ENCODE data around the gene STMN3. TPM values are rescaled to one million over a fixed set of nuclear protein-coding genes. Genes with fewer than 3 reads are reported as not detected.

The STMN3 gene
- polyA plus RNA-seq, 1 of the 3 experiments (the other 2 are of a cell fraction): 111 TPM

DNA sequence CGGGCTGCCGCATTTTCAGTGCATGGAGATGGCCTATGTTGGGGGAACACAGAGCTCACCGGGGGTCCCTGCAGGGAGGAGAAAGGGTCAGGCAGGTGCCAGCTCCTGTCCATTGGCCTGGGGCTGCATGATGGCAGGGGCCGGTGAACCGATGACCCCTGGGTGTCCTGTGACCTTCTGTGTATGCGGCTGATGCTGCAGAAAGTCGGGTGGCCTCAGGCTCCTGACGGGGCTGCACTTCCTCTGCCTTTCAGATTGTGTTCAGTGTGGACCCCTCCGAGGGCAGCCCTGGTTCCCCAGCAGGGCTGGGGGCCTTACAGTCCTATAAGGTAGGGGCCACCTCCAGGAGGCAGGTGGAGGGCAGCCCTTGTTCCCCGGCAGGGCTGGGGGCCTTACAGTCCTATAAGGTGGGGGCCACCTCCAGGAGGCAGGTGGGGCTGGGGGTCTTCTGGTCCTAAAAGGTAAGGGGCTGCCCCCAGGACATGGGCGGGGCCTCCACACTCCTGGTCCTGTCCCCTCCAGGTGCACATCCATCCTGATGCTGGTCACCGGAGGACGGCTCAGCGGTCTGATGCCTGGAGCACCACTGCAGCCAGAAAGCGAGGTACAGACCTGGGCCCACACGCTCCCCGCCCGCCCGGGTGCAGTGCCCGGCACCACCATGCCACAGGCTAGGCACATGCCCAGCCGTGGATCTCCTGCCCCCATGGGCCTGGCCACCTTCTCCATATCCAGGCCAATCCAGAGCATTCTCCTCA, 32.2 kb upstream of the STMN3 start (continued):
- TF ChIP-seq RFX5 (IDR thresholded peaks at IDR 0.05; ENCODE audit: low read length): no peak
- no peak for TF ChIP-seq NRF1 (IDR thresholded peaks at IDR 0.05; ENCODE audit: low read depth, low read length)
- TF ChIP-seq, protein P1, sequence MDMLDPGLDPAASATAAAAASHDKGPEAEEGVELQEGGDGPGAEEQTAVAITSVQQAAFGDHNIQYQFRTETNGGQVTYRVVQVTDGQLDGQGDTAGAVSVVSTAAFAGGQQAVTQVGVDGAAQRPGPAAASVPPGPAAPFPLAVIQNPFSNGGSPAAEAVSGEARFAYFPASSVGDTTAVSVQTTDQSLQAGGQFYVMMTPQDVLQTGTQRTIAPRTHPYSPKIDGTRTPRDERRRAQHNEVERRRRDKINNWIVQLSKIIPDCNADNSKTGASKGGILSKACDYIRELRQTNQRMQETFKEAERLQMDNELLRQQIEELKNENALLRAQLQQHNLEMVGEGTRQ (IDR thresholded peaks at IDR 0.05; ENCODE audit: borderline replicate concordance, low read depth, low read length): no peak

- H3K9me2 ChIP-seq: no peaks in the 10 kb centered on the region
- H3K79me2 ChIP-seq (ENCODE audit: insufficient read depth): no peaks in the 10 kb centered on the region
- peaks cover 0 to 16% of the 10 kb centered on the region in 2 experiments; a peak in 3 of 4 replicates for H3K4me1 ChIP-seq (ENCODE audit: control insufficient read depth in 1 of 2, insufficient read depth in 2 of 2, low read depth in 1 of 2, low read length in 1 of 2)
- H2AFZ ChIP-seq (ENCODE audit: low read depth): no peak overlapping the region
- H3K27ac ChIP-seq (ENCODE audit: low read depth in 2 of 2, low read length in 1 of 2): peak overlapping the region; percentile 56 to 73
- H3F3A ChIP-seq (replicated peaks; ENCODE audit: insufficient read depth): peaks cover 12% of the 10 kb centered on the region
- 64% methylated on average over 4 of the region's 22 CpGs for WGBS (ENCODE audit: low lambda C conversion rate)
- H3K4me3 ChIP-seq (ENCODE audit: low read depth in 2 of 2, low read length in 1 of 2): no peak overlapping the region
- no peaks in the 10 kb centered on the region for H3K27me3 ChIP-seq (ENCODE audit: insufficient read depth)
- H4K20me1 ChIP-seq (ENCODE audit: insufficient read depth): no peaks in the 10 kb centered on the region
- peaks cover 5 to 6% of the 10 kb centered on the region in 2 experiments for H3K36me3 ChIP-seq (replicated peaks in 1 of 2; ENCODE audit: control insufficient read depth in 1 of 2, insufficient read depth in 2 of 2, low read length in 1 of 2)
- no peaks in the 10 kb centered on the region for H3K9me3 ChIP-seq
- no peak for DNase-seq
- ChIA-PET CTCF (interaction anchor here (0.7 kb wide), 1 partner anchor 145 kb away, joined by 3 read pairs; the partner anchor contains the start of gene PTK6), POLR2A (no interaction called here)
- no peak overlapping the region for H3K9ac ChIP-seq
- H3K4me2 ChIP-seq: peak overlapping the region; percentile 54; the same call in 1 of the 2 replicates
- TF ChIP-seq ELF1 (IDR thresholded peaks at IDR 0.05) (peak; percentile 39; the same call in 1 of the 2 replicates), RCOR1 (IDR thresholded peaks at IDR 0.05; ENCODE audit: low read length) (no peak), CTCF (IDR thresholded peaks at IDR 0.05) (no peak), TCF12 (IDR thresholded peaks at IDR 0.05) (peak; percentile 71), POLR2AphosphoS5 (IDR thresholded peaks at IDR 0.05; ENCODE audit: low read depth, low read length) (peak; percentile 38; the same call in 1 of the 2 replicates), TAF1 (IDR thresholded peaks at IDR 0.05; ENCODE audit: borderline replicate concordance, low read depth, low read length) (no peak), GATA2 (CRISPR knock-in tag; IDR thresholded peaks at IDR 0.05) (no peak), FOXM1 (IDR thresholded peaks at IDR 0.05; ENCODE audit: low read depth) (no peak), YY1 (IDR thresholded peaks at IDR 0.05; ENCODE audit: low read depth) (no peak), EZH2phosphoT487 (IDR thresholded peaks at IDR 0.05; ENCODE audit: borderline replicate concordance, low read depth) (no peak), EP300 (IDR thresholded peaks at IDR 0.05; ENCODE audit: borderline replicate concordance in 1 of 2, low read depth in 1 of 2, low read length in 1 of 2) (peak in 1 of 2 experiments; percentile 60; a peak in 1 of 4 replicates), RFX5 (IDR thresholded peaks at IDR 0.05; ENCODE audit: low read length) (no peak), FOXJ3 (CRISPR knock-in tag; IDR thresholded peaks at IDR 0.05) (no peak), PBX3 (IDR thresholded peaks at IDR 0.05) (peak; percentile 56), SIN3A (IDR thresholded peaks at IDR 0.05; ENCODE audit: borderline replicate concordance, low read depth, low read length) (peak; percentile 29; the same call in 1 of the 2 replicates), ZBTB33 (IDR thresholded peaks at IDR 0.05; ENCODE audit: borderline replicate concordance, low read depth) (no peak; the same call in 1 of the 2 replicates), TEAD4 (IDR thresholded peaks at IDR 0.05; ENCODE audit: borderline replicate concordance, insufficient read depth) (peak; percentile 52; the same call in 1 of the 2 replicates), SMC3 (IDR thresholded peaks at IDR 0.05; ENCODE audit: low read depth, low read length) (no peak), NFIC (IDR thresholded peaks at IDR 0.05; ENCODE audit: borderline replicate concordance) (peak; percentile 87), FOSL2 (IDR thresholded peaks at IDR 0.05; ENCODE audit: borderline replicate concordance, low read depth) (peak; percentile 91)
- TF ChIP-seq, protein P1 (IDR thresholded peaks at IDR 0.05; ENCODE audit: borderline replicate concordance, low read depth, low read length): no peak
Measured at GRCh38 chr20:63682384-63683139, 29.3 kb upstream of the STMN3 start.
